ENCODE measurements around the gene PUS3.

Gene PUS3

GRCh38 chr11:125902927-125903710 lies at the start of gene PUS3:
TSS of gene PUS3 (minus strand) at chr11:125903206. CDS start at chr11:125896284, 6,922 bp downstream.
- peak within 1 kb of the TSS; percentile 60 for H3K27ac ChIP-seq
- H3K9ac ChIP-seq (ENCODE audit: insufficient read length) = peak within 1 kb of the TSS; percentile 96
- no peaks in the 10 kb centered on the region for H3K9me3 ChIP-seq (ENCODE audit: low read depth, low read length)
- H3K4me3 ChIP-seq = peak within 1 kb of the TSS; percentile 100
- TF ChIP-seq POLR2AphosphoS5 (IDR thresholded peaks at IDR 0.05; ENCODE audit: borderline replicate concordance, low read depth, low read length) (peak; percentile 94), FOXP2 (optimal IDR thresholded peaks at IDR 0.05; ENCODE audit: control extremely low read depth, extremely low read length, insufficient read depth) (no peak), EZH2 (IDR thresholded peaks at IDR 0.05) (no peak)
- no peak for DNase-seq (ENCODE audit: low read depth, low spot score)
- H3K36me3 ChIP-seq (ENCODE audit: insufficient read depth, low read length) = peaks cover 10% of the 10 kb centered on the region

- H3K9me3 ChIP-seq (ENCODE audit: low read depth, low read length) = no peaks in the 10 kb centered on the region
- H3K9ac ChIP-seq (ENCODE audit: insufficient read length) = no peak overlapping the region
- H3K36me3 ChIP-seq (ENCODE audit: insufficient read depth, low read length) = peaks cover 5% of the 10 kb centered on the region; the same call in 1 of the 2 replicates
- no peak for TF ChIP-seq POLR2AphosphoS5 (IDR thresholded peaks at IDR 0.05; ENCODE audit: borderline replicate concordance, low read depth, low read length)
- no peak for TF ChIP-seq FOXP2 (optimal IDR thresholded peaks at IDR 0.05; ENCODE audit: control extremely low read depth, extremely low read length, insufficient read depth)
- no peak for TF ChIP-seq EZH2 (IDR thresholded peaks at IDR 0.05)
- DNase-seq (ENCODE audit: low read depth, low spot score) = no peak
- no peak overlapping the region for H3K4me3 ChIP-seq
- no peak overlapping the region for H3K27ac ChIP-seq
Measured at GRCh38 chr11:125952559-125952958, 49.6 kb upstream of the PUS3 start.

GRCh38 chr11:125951731-125952130 lies 48.7 kb upstream of the PUS3 start:
- Histone ChIP-seq H3K4me3 (no peak overlapping the region), H3K36me3 (ENCODE audit: insufficient read depth, low read length) (peaks cover 5% of the 10 kb centered on the region; the same call in 1 of the 2 replicates), H3K9me3 (ENCODE audit: low read depth, low read length) (no peaks in the 10 kb centered on the region), H3K27ac (no peak overlapping the region), H3K9ac (ENCODE audit: insufficient read length) (no peak overlapping the region)
- DNase-seq (ENCODE audit: low read depth, low spot score) = no peak
- TF ChIP-seq POLR2AphosphoS5 (IDR thresholded peaks at IDR 0.05; ENCODE audit: borderline replicate concordance, low read depth, low read length) (no peak), EZH2 (IDR thresholded peaks at IDR 0.05) (no peak), FOXP2 (optimal IDR thresholded peaks at IDR 0.05; ENCODE audit: control extremely low read depth, extremely low read length, insufficient read depth) (no peak)

GRCh38 chr11:125950696-125951651 lies 48.0 kb upstream of the PUS3 start:
- no peak for TF ChIP-seq POLR2AphosphoS5 (IDR thresholded peaks at IDR 0.05; ENCODE audit: borderline replicate concordance, low read depth, low read length)
- TF ChIP-seq EZH2 (IDR thresholded peaks at IDR 0.05) = no peak
- TF ChIP-seq FOXP2 (optimal IDR thresholded peaks at IDR 0.05; ENCODE audit: control extremely low read depth, extremely low read length, insufficient read depth) = no peak
- H3K9ac ChIP-seq (ENCODE audit: insufficient read length) = no peak overlapping the region
- H3K4me3 ChIP-seq = no peak overlapping the region
- no peaks in the 10 kb centered on the region for H3K9me3 ChIP-seq (ENCODE audit: low read depth, low read length)
- no peaks in the 10 kb centered on the region; the same call in 1 of the 2 replicates for H3K36me3 ChIP-seq (ENCODE audit: insufficient read depth, low read length)
- H3K27ac ChIP-seq = no peak overlapping the region
- DNase-seq (ENCODE audit: low read depth, low spot score) = no peak

GRCh38 chr11:125950178-125950490 lies 47.1 kb upstream of the PUS3 start:
- TF ChIP-seq POLR2AphosphoS5 (IDR thresholded peaks at IDR 0.05; ENCODE audit: borderline replicate concordance, low read depth, low read length) (no peak), EZH2 (IDR thresholded peaks at IDR 0.05) (no peak)
- no peak for DNase-seq (ENCODE audit: low read depth, low spot score)
- Histone ChIP-seq H3K4me3 (no peak overlapping the region), H3K9me3 (ENCODE audit: low read depth, low read length) (no peaks in the 10 kb centered on the region), H3K36me3 (ENCODE audit: insufficient read depth, low read length) (no peaks in the 10 kb centered on the region), H3K27ac (no peak overlapping the region), H3K9ac (ENCODE audit: insufficient read length) (no peak overlapping the region)

GRCh38 chr11:125949271-125950177 lies 46.5 kb upstream of the PUS3 start:
- H3K4me3 ChIP-seq = no peak overlapping the region

GRCh38 chr11:125948278-125949051 lies 45.5 kb upstream of the PUS3 start:
- Histone ChIP-seq H3K9ac (ENCODE audit: insufficient read length) (no peak overlapping the region), H3K4me3 (no peak overlapping the region), H3K9me3 (ENCODE audit: low read depth, low read length) (no peaks in the 10 kb centered on the region), H3K27ac (no peak overlapping the region), H3K36me3 (ENCODE audit: insufficient read depth, low read length) (no peaks in the 10 kb centered on the region)
- no peak for TF ChIP-seq FOXP2 (optimal IDR thresholded peaks at IDR 0.05; ENCODE audit: control extremely low read depth, extremely low read length, insufficient read depth)
- TF ChIP-seq POLR2AphosphoS5 (IDR thresholded peaks at IDR 0.05; ENCODE audit: borderline replicate concordance, low read depth, low read length) = no peak
- no peak for TF ChIP-seq EZH2 (IDR thresholded peaks at IDR 0.05)
- DNase-seq (ENCODE audit: low read depth, low spot score) = no peak

More at GRCh38 chr11:125949271-125950177, 46.5 kb upstream of the PUS3 start:
- Histone ChIP-seq H3K27ac (no peak overlapping the region), H3K9me3 (ENCODE audit: low read depth, low read length) (no peaks in the 10 kb centered on the region), H3K9ac (ENCODE audit: insufficient read length) (no peak overlapping the region), H3K36me3 (ENCODE audit: insufficient read depth, low read length) (no peaks in the 10 kb centered on the region)
- TF ChIP-seq POLR2AphosphoS5 (IDR thresholded peaks at IDR 0.05; ENCODE audit: borderline replicate concordance, low read depth, low read length) = no peak
- no peak for TF ChIP-seq EZH2 (IDR thresholded peaks at IDR 0.05)
- no peak for TF ChIP-seq FOXP2 (optimal IDR thresholded peaks at IDR 0.05; ENCODE audit: control extremely low read depth, extremely low read length, insufficient read depth)
- no peak for DNase-seq (ENCODE audit: low read depth, low spot score)

All from SK-N-MC (cell line).